Testis (tissue), 2 donors: ENCODE results near the gene KCNJ10.

Source experiments
- POLR2A ChIP-seq: fragments of 450-650 bp; IDR thresholded peaks from one replicate; pipeline ENCODE4 v1.6.1; 2017; ENCODE audit warnings: antibody characterized with exemption, mild to moderate bottlenecking, moderate library complexity
- TF ChIP-seq, protein P1 (sequence below), 3 experiments: fragments of 450-650 bp in 2 of 3; fragments of 200-600 bp in 1 of 3; sonication (generic) in 1 of 3; IDR thresholded peaks; one replicate each; pipeline ENCODE4 v1.5.1; 2016 to 2019; ENCODE audit warnings: antibody characterized with exemption in 3 of 3, mild to moderate bottlenecking in 2 of 3, moderate library complexity in 1 of 3

DNA sequence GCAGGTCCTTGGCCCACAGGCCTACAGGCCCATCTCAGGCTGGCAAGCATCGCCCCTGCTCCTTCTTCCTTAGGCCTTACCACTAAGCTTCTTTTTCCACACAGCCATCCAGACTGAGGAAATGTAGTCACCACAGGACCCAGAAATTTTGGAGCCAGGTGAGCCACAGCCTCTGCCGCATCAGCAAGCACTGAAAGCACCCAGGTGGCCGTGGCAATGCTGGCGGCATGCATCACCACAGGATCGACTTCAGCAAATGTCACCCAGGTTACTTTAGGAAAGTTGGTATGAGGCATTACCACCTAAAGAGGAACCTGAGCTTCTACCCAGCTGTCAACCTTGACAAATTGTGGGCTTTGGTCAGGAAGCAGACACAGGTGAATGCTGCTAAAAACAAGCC lies 49.8 kb downstream of the KCNJ10 start:
- TF ChIP-seq, protein P1, sequence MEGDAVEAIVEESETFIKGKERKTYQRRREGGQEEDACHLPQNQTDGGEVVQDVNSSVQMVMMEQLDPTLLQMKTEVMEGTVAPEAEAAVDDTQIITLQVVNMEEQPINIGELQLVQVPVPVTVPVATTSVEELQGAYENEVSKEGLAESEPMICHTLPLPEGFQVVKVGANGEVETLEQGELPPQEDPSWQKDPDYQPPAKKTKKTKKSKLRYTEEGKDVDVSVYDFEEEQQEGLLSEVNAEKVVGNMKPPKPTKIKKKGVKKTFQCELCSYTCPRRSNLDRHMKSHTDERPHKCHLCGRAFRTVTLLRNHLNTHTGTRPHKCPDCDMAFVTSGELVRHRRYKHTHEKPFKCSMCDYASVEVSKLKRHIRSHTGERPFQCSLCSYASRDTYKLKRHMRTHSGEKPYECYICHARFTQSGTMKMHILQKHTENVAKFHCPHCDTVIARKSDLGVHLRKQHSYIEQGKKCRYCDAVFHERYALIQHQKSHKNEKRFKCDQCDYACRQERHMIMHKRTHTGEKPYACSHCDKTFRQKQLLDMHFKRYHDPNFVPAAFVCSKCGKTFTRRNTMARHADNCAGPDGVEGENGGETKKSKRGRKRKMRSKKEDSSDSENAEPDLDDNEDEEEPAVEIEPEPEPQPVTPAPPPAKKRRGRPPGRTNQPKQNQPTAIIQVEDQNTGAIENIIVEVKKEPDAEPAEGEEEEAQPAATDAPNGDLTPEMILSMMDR (IDR thresholded peaks at IDR 0.05), result no peak
- no peak for TF ChIP-seq POLR2A
